ENCODE data around the gene SLFN12L. TPM values are rescaled to one million over a fixed set of nuclear protein-coding genes. Genes with fewer than 3 reads are reported as not detected.
"Not testable (repeated sequence)": the region's sequence is repeated elsewhere in the genome, so short reads cannot be mapped to it uniquely, and the experiment has no call there.

SLFN12L gene
- total RNA-seq, 1 experiment from 2014 or later: not detected

- no peak for DNase-seq (ENCODE audit: low read depth)
These were observed 6.4 kb upstream of the SLFN12L start for GRCh38 chr17:35543856-35544255.

- DNase-seq (ENCODE audit: low read depth): no peak
These were observed 5.5 kb upstream of the SLFN12L start for GRCh38 chr17:35542990-35543389.

GRCh38 chr17:35541434-35541833 lies 4.0 kb upstream of the SLFN12L start:
- DNase-seq (ENCODE audit: low read depth): no peak

GRCh38 chr17:35540589-35541404 lies 3.3 kb upstream of the SLFN12L start:
- DNase-seq (ENCODE audit: low read depth): peak; percentile 59

GRCh38 chr17:35539659-35540026 lies 2.2 kb upstream of the SLFN12L start:
- no peak for DNase-seq (ENCODE audit: low read depth)

GRCh38 chr17:35536664-35537171 lies 760 bp downstream of the SLFN12L start:
- no peak for DNase-seq (ENCODE audit: low read depth)

- DNase-seq (ENCODE audit: low read depth): not testable (repeated sequence)
These were observed 2.1 kb downstream of the SLFN12L start for GRCh38 chr17:35535406-35535805.

GRCh38 chr17:35534576-35535093 lies 2.8 kb downstream of the SLFN12L start:
- no peak for DNase-seq (ENCODE audit: low read depth)

GRCh38 chr17:35531160-35531559 lies 6.3 kb downstream of the SLFN12L start:
- no peak for DNase-seq (ENCODE audit: low read depth)

GRCh38 chr17:35529866-35530265 lies 7.6 kb downstream of the SLFN12L start:
- no peak for DNase-seq (ENCODE audit: low read depth)

- not testable (repeated sequence) for DNase-seq (ENCODE audit: low read depth)
These were observed 8.2 kb downstream of the SLFN12L start for GRCh38 chr17:35529326-35529725.

- no peak for DNase-seq (ENCODE audit: low read depth)
These were observed 14.2 kb downstream of the SLFN12L start for GRCh38 chr17:35523296-35523695.

- DNase-seq (ENCODE audit: low read depth): peak; percentile 79
These were observed 15.7 kb downstream of the SLFN12L start for GRCh38 chr17:35521654-35522256.

GRCh38 chr17:35521150-35521549 lies 16.3 kb downstream of the SLFN12L start:
- DNase-seq (ENCODE audit: low read depth): no peak

- no peak for DNase-seq (ENCODE audit: low read depth)
These were observed 17.5 kb downstream of the SLFN12L start for GRCh38 chr17:35519906-35520442.

GRCh38 chr17:35519439-35519838 lies 18.0 kb downstream of the SLFN12L start:
- no peak for DNase-seq (ENCODE audit: low read depth)

- DNase-seq (ENCODE audit: low read depth): not testable (repeated sequence)
These were observed 19.0 kb downstream of the SLFN12L start for GRCh38 chr17:35518431-35518830.

- no peak for DNase-seq (ENCODE audit: low read depth)
These were observed 22.5 kb downstream of the SLFN12L start for GRCh38 chr17:35515027-35515426.

- no peak for DNase-seq (ENCODE audit: low read depth)
These were observed 22.9 kb downstream of the SLFN12L start for GRCh38 chr17:35514564-35514963.

- DNase-seq (ENCODE audit: low read depth): no peak
These were observed 27.4 kb downstream of the SLFN12L start for GRCh38 chr17:35510052-35510451.

- not testable (repeated sequence) for DNase-seq (ENCODE audit: low read depth)
These were observed 29.8 kb downstream of the SLFN12L start for GRCh38 chr17:35507714-35508113.

- no peak for DNase-seq (ENCODE audit: low read depth)
These were observed 37.9 kb downstream of the SLFN12L start for GRCh38 chr17:35499548-35499947.

Data from HT1080 (cell line).